ENCODE measurements around the gene FAN1. TPM values are rescaled to one million over a fixed set of nuclear protein-coding genes. Genes with fewer than 3 reads are reported as not detected.

Gene FAN1
- total and polyA plus RNA-seq, 2 of the 4 experiments (the other 2 are of a cell fraction), result 7.6 to 12.4 TPM

DNA sequence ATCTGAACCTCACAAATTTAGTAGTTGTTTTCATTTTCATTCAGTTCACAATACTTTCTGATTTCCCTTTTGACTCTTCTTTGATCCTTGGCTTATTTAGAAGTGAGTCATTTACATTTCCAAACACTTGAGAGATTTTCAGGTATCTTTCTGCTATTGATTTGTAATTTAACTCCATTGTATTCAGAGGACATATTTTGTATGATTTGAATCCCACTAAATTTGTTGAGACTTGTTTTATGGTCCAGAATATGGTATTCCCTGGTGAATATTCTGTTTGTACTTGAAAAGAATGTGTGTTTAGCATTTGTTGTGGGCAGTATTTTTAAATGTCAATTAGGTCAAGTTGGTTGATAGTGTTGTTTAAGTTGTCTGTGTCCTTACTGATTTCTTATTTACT, 29.6 kb downstream of the FAN1 start:
- peaks cover 21% of the 10 kb centered on the region; the same call in 1 of the 2 replicates for H3K36me3 ChIP-seq (ENCODE audit: control insufficient read depth, insufficient read depth, low read length)
- H2BK120ac ChIP-seq (ENCODE audit: low read depth, low read length), result no peak overlapping the region
- H3K9ac ChIP-seq (ENCODE audit: low read depth, low read length), result no peak overlapping the region
- H3K14ac ChIP-seq (replicated peaks; ENCODE audit: low read depth, low read length), result no peak overlapping the region
- intact Hi-C loops (cut with micrococcal nuclease), result no loop called here
- no peak overlapping the region for H4K91ac ChIP-seq (ENCODE audit: insufficient read depth, low read depth, low read length)
- CTCF ChIA-PET, result no interaction called here
- H3K4me1 ChIP-seq (ENCODE audit: control insufficient read depth, insufficient read depth, low read length), result peaks cover 3% of the 10 kb centered on the region
- dilution Hi-C loops (cut with HindIII; ENCODE audit: low sequenced_read_pairs, unreplicated experiment), result no loop called here
- no peak overlapping the region for H3K27ac ChIP-seq (ENCODE audit: insufficient read depth, low read length)
- no peak overlapping the region for H2BK15ac ChIP-seq (ENCODE audit: low read depth, low read length)
- H2AK5ac ChIP-seq (ENCODE audit: low read depth, low read length), result no peak overlapping the region
- no peak overlapping the region for H3K4ac ChIP-seq (ENCODE audit: low read depth, low read length)
- no peak overlapping the region for H3K56ac ChIP-seq (ENCODE audit: extremely low read depth, insufficient read depth, low read length)
- H3K9me3 ChIP-seq (ENCODE audit: control insufficient read depth, insufficient read depth, low read length), result no peaks in the 10 kb centered on the region
- no peak overlapping the region for H3K4me3 ChIP-seq (ENCODE audit: insufficient read depth, low read depth, low read length)
- no peak overlapping the region for H2AFZ ChIP-seq (replicated peaks; ENCODE audit: low read length, poor library complexity)
- H3K79me1 ChIP-seq (ENCODE audit: low read depth in 1 of 2, low read length in 2 of 2), result no peaks in the 10 kb centered on the region
- no peak overlapping the region for H3K4me2 ChIP-seq (ENCODE audit: low read depth, low read length)
- DNase-seq (no peak), ATAC-seq (ENCODE audit: low read depth) (no peak)
- no peak overlapping the region for H3K23ac ChIP-seq (ENCODE audit: low read depth, low read length)
- H4K5ac ChIP-seq (ENCODE audit: low read depth, low read length), result no peak overlapping the region
- in situ Hi-C loops (cut with MboI; ENCODE audit: low sequenced_read_pairs), result no loop called here
- H4K20me1 ChIP-seq (ENCODE audit: insufficient read depth, low read length), result peaks cover 12% of the 10 kb centered on the region; the same call in 1 of the 2 replicates
- no peak overlapping the region for H2BK5ac ChIP-seq (ENCODE audit: low read depth, low read length, poor library complexity, severe bottlenecking)
- H3K18ac ChIP-seq (ENCODE audit: low read depth, low read length), result no peak overlapping the region
- TF ChIP-seq USF2 (IDR thresholded peaks at IDR 0.05; ENCODE audit: low read depth, low read length) (no peak), SMC3 (IDR thresholded peaks at IDR 0.05; ENCODE audit: low read depth, low read length) (no peak), CEBPB (IDR thresholded peaks at IDR 0.05; ENCODE audit: low read depth, low read length) (no peak), CHD1 (IDR thresholded peaks at IDR 0.05; ENCODE audit: low read depth, low read length) (no peak)
- no TSS peak for BruUV-seq (replicated peaks)
- H2AK9ac ChIP-seq (replicated peaks; ENCODE audit: low read depth, low read length, poor library complexity), result no peak overlapping the region
- peaks cover 9% of the 10 kb centered on the region; the same call in 1 of the 2 replicates for H3K9me1 ChIP-seq (ENCODE audit: insufficient read depth, low read length)
- H4K8ac ChIP-seq (ENCODE audit: low read depth in 2 of 2, low read length in 2 of 2), result no peak overlapping the region
- H2BK20ac ChIP-seq (ENCODE audit: low read depth, low read length), result no peak overlapping the region
- POLR2A ChIA-PET (ENCODE audit: unreplicated experiment), result no interaction called here
- H3K27me3 ChIP-seq (ENCODE audit: control insufficient read depth, insufficient read depth, low read length), result no peaks in the 10 kb centered on the region
